ENCODE measurements around the gene HLA-DPB1. TPM values are rescaled to one million over a fixed set of nuclear protein-coding genes. Genes with fewer than 3 reads are reported as not detected.
"Not testable (repeated sequence)": the region's sequence is repeated elsewhere in the genome, so short reads cannot be mapped to it uniquely, and the experiment has no call there.

The HLA-DPB1 gene
- total and polyA plus RNA-seq, 7 donors, result 39.2 to 359 (median 62.4) TPM

DNA sequence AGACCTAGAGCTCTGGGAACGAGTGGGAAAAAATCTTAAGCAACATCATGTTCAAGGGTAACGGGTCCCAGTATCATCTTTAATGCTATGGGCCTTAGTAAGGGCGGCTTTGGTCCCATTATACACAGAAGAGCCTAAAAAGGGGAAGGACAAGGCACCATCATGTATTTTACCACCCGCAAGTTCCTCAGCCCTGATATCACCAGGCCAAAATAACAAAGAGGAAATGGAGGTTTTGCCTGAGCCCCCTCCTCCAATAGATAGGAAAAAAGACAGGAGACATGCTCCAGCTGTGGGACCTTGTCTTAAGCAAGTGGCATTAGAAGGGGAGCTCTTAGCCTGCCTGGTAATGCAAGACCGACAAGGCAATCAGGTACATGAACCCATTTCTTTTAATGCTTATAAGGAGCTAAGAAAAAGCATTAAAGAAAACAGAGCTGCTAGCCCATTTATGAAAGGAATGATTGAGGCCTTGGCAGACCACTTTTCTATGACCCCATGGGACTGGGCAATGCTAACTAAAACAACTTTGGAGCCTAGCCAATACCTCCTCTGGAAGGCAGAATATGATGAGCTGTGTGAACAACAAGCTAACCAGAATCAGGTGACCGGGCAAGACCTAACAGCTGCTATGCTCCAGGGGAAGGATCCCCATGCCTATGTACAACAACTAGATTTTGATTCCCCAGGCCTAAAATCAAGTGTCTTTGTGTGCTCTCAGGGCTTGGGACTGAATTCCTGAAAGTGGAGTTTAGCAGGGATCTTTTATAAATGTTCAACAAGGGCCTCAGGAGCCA is 25.6 kb upstream of the HLA-DPB1 start:
- Histone ChIP-seq H3K9me3 (no peaks in the 10 kb centered on the region), H3K4me1 (no peaks in the 10 kb centered on the region), H3K4me3 (no peak overlapping the region), H3K27me3 (peaks cover 0 to 11% (median 0%) of the 10 kb centered on the region in 3 donors), H3K27ac (no peak overlapping the region), H3K36me3 (no peaks in the 10 kb centered on the region)
- TF ChIP-seq EP300 (IDR thresholded peaks at IDR 0.05), result no peak
- TF ChIP-seq, protein P1, sequence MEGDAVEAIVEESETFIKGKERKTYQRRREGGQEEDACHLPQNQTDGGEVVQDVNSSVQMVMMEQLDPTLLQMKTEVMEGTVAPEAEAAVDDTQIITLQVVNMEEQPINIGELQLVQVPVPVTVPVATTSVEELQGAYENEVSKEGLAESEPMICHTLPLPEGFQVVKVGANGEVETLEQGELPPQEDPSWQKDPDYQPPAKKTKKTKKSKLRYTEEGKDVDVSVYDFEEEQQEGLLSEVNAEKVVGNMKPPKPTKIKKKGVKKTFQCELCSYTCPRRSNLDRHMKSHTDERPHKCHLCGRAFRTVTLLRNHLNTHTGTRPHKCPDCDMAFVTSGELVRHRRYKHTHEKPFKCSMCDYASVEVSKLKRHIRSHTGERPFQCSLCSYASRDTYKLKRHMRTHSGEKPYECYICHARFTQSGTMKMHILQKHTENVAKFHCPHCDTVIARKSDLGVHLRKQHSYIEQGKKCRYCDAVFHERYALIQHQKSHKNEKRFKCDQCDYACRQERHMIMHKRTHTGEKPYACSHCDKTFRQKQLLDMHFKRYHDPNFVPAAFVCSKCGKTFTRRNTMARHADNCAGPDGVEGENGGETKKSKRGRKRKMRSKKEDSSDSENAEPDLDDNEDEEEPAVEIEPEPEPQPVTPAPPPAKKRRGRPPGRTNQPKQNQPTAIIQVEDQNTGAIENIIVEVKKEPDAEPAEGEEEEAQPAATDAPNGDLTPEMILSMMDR (IDR thresholded peaks at IDR 0.05), result no peak
- TF ChIP-seq POLR2A (IDR thresholded peaks at IDR 0.05), result no peak
- TF ChIP-seq POLR2AphosphoS5 (IDR thresholded peaks at IDR 0.05), result no peak
- 74% methylated on average over 6 of the region's 6 CpGs for WGBS, 2 donors
- intact Hi-C loops (cut with DNase I), result no loop called here
- DNase-seq, result no peak

DNA sequence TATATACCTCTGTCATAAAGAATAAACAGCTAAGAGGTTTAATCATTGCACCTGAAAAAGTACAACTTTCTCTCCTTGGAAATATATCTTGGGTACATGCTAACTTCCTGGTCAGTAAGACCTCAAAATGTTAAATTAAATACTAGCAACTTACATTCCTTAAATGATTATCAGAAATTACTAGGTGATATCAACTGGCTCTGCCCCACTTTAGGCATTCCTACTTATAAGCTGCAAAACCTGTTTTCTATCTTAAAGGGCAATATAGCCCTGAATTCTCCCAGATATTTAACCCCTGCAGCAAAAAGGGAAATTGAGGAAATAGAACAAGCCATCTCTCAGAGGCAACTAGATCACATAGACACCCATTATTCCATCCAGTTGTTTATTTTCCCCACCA is 23.2 kb upstream of the HLA-DPB1 start:
- no peak overlapping the region for H3K27ac ChIP-seq
- no peaks in the 10 kb centered on the region for H3K36me3 ChIP-seq
- DNase-seq, result no peak
- H3K4me3 ChIP-seq, result no peak overlapping the region
- no peaks in the 10 kb centered on the region for H3K9me3 ChIP-seq
- peaks cover 0 to 11% (median 0%) of the 10 kb centered on the region in 3 donors for H3K27me3 ChIP-seq
- H3K4me1 ChIP-seq, result no peaks in the 10 kb centered on the region
- intact Hi-C loops (cut with DNase I), result no loop called here
- no peak for TF ChIP-seq POLR2AphosphoS5 (IDR thresholded peaks at IDR 0.05)

DNA sequence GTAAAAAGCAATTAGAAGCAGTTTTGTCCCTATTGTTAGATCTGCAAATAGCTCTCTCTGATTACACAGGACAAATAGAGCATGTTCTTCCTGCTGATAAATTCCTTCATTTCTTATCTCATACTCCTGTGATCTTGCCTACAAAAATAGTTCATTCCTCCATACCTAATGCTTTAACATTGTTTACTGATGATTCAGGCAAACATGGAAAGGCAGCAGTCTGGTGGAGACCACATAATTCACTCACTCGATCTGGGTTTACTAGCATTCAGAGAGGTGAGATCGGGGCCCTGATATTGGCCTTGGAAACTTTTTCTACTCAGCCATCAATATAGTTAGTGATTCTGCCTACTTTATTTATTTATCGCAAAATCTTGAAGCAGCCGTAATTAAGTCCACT is 22.6 kb upstream of the HLA-DPB1 start:
- intact Hi-C loops (cut with DNase I), result no loop called here
- no peaks in the 10 kb centered on the region for H3K9me3 ChIP-seq
- H3K36me3 ChIP-seq, result no peaks in the 10 kb centered on the region
- H3K4me1 ChIP-seq, result no peaks in the 10 kb centered on the region
- no peak overlapping the region for H3K4me3 ChIP-seq
- no peak overlapping the region for H3K27ac ChIP-seq
- H3K27me3 ChIP-seq, result peaks cover 0 to 11% (median 0%) of the 10 kb centered on the region in 3 donors
- no peak for DNase-seq
- TF ChIP-seq POLR2A (IDR thresholded peaks at IDR 0.05) (no peak), EP300 (IDR thresholded peaks at IDR 0.05) (no peak), POLR2AphosphoS5 (IDR thresholded peaks at IDR 0.05) (no peak)
- TF ChIP-seq, protein P1 (IDR thresholded peaks at IDR 0.05), result no peak
- 22 to 37% methylated on average over 4 of the region's 4 CpGs for WGBS, 2 donors

DNA sequence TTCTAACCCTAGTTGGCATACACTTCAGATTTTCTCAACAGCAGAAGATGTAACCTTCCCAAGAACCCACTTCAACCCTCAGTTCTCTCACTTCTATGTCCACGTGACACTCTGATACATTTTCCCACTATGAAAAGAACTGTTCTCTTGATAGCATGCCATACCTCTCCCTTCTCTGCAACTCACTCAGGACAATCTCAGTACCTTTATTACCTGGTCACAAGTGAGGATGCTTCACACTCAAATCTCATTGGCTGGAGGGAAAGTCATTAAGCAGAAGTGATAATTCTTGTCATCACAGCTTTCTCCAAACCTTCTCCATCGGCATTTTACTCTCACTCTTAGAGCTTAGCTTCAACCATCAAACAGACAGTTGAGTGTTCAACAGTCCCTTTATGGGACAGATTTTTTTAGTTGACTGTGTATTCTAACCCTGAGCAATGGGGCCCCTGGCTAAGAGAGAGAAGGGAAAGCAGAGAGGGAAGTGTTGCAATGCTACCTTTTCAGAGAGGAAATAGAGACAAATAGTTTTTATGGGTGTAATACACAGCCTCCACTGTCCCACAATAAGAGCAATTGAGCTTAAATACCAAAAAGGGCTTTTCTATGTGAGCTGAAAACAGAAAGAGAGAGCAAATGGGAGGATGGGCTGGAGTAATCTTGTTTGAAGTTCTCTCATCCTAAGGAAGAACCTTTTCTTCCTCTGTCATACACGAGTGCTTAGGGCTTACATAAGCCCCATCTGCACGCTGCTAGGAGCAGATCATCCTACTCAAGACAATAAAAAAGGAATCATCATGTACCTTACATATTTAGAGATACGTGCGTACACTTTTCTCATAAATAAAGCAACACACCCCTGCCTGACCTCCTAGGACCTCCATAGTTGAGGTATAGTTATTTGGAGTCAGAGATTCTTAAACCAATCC is 18.3 kb upstream of the HLA-DPB1 start:
- no peaks in the 10 kb centered on the region for H3K9me3 ChIP-seq
- no peak overlapping the region for H3K27ac ChIP-seq
- H3K36me3 ChIP-seq, result no peaks in the 10 kb centered on the region
- TF ChIP-seq POLR2A (IDR thresholded peaks at IDR 0.05) (no peak), EP300 (IDR thresholded peaks at IDR 0.05) (no peak), POLR2AphosphoS5 (IDR thresholded peaks at IDR 0.05) (no peak)
- TF ChIP-seq, protein P1 (IDR thresholded peaks at IDR 0.05), result no peak
- H3K4me1 ChIP-seq, result no peaks in the 10 kb centered on the region
- no peak for DNase-seq
- no peaks in the 10 kb centered on the region for H3K27me3 ChIP-seq
- intact Hi-C loops (cut with DNase I), result no loop called here
- 40 to 47% methylated on average over 6 of the region's 6 CpGs for WGBS, 2 donors
- H3K4me3 ChIP-seq, result no peak overlapping the region

DNA sequence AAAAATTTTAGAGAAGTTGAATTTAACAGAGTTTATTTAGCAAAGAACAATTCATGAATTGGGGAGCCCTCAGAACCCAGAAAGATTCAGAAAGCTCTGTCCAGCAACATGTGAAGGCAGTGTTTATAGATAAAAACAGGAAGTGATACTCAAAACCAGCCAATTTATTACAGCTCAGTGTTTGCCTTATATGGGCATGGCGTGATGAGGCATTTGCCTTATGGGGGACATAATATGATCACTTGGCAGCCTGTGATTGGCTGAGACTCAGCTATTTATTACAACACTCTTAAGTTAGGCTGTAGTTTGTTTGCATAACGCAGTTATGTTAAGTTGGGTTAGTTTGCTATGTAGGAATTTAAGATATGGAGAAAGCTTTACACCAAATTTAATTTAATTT is 13.8 kb upstream of the HLA-DPB1 start:
- Histone ChIP-seq H3K36me3 (no peaks in the 10 kb centered on the region), H3K27ac (no peak overlapping the region), H3K27me3 (no peaks in the 10 kb centered on the region), H3K9me3 (no peaks in the 10 kb centered on the region), H3K4me1 (no peaks in the 10 kb centered on the region), H3K4me3 (no peak overlapping the region)
- no peak for DNase-seq
- intact Hi-C loops (cut with DNase I), result no loop called here
- TF ChIP-seq POLR2A (IDR thresholded peaks at IDR 0.05), result no peak
- TF ChIP-seq, protein P1 (IDR thresholded peaks at IDR 0.05), result no peak
- WGBS, 2 donors, result 54 to 93% methylated on average over 2 of the region's 2 CpGs

DNA sequence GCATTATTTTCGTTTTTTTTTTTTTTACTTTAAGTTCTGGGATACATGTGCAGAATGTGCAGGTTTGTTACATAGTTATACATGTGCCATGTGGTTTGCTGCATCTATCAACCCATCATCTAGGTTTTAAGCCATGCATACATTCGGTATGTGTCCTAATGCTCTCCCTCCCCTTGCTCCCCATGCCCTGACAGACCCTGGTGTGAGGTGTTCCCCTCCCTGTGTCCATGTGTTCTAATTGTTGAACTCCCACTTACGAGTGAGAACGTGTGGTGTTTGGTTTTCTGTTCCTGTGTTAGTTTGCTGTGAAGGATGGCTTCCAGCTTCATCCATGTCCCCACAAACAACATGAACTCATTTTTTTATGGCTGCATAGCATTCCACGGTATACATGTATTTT is 12.4 kb upstream of the HLA-DPB1 start:
- H3K27ac ChIP-seq; DNase-seq; H3K4me3 ChIP-seq; H3K4me1 ChIP-seq; intact Hi-C loops (cut with DNase I); H3K27me3 ChIP-seq; H3K36me3 ChIP-seq; H3K9me3 ChIP-seq: not testable (repeated sequence)
- WGBS, 2 donors, result 41 to 65% methylated on average over 2 to 5 of the region's 5 CpGs

Data from sigmoid colon (tissue), 7 donors.